DMS114 treated with DMSO at 0.1 percent for 48 hours (cell line): ENCODE data around the gene UST.
"Not testable (repeated sequence)": the region's sequence is repeated elsewhere in the genome, so short reads cannot be mapped to it uniquely, and the experiment has no call there.

Experiments used
- DNase-seq: peaks from one replicate; lab custom pipeline; 2025; ENCODE audit not compliant: unreplicated experiment; lab: John Stamatoyannopoulos, UW

UST gene

DNA sequence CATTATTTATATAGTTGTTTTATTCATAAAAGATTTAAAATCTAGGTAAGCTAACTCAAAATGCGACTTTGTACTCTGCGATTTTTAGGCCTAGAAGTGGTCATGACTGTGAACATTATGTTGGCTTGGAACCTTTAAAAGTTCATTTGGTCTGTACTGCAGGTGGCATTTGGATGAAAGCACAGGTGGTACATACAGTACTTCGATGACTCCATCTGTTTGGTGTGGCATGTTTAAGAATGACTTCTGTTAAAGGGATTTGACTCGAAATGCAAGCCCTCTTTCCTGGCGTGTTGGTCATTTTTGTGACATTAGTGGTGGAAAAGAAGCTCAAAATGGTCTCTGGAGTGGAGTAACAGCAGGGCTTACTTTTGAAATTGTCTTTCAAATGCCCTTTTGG, 118.1 kb downstream of the UST start:
- no peak for DNase-seq

DNA sequence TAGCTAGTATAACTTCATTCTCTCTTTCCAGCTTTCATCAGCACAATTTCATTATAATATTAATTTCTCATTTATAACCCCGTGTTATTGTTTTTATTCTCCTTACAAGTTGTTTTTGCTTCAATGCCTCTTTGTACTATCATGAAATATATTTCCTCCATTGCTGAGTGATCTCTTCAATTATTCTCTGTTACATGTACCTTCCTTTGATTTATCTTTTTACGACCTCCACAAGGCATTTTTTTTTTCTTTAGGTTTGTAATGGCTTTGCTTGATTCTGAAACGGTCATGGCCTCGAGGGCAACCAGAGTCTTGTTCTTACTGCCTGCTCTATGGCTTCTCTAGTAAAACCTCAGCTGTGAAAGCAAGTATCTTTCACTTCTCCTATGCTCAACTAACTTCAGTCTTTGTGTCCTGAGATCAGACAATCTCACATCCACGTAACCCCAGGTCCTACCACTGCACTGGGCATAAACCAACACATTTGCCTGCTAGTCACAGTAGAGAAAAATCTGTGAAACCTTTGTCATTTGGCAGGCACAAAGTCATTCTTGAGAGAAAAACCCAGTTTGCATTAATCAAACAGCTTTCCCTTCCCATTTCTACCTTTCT, 119.9 kb downstream of the UST start:
- no peak for DNase-seq

DNA sequence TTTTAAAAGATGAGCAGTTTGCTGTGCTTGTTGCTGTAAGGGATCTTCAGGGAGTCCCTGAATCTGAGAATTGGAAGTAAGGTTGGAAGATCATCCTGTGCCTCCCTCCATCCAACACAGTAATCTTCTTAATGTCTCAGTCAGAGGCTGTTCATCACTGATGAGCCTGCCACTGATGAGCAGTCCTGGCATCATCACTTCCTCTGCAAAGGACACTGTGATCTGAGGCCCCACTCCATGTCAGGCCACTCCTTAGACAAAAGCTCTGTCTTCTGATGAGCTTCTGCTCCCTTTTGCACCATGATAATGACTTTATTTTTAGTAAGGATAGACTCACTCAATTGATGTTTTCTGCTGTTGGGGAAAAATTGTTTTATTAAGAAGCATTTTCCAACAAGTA, 121.0 kb downstream of the UST start:
- no peak for DNase-seq

DNA sequence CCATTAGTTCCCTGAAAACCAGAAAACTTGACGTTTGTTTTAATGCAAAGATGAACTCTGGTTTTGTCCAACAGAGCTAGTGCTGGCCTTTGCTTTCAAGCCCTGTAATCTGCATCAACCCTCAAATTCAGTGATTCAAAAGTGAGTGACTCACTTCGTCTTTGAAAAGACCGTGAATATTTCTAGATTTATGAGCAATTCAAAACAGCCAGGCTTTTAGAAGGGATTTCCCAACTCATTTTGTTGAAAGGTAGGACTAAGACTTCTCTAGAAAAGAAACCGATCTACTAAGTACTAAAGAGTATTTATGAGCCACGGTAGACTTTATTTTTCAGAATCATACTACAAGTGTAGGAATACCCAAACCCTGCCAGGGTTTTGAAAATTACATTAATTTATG, 121.5 kb downstream of the UST start:
- DNase-seq = no peak

DNA sequence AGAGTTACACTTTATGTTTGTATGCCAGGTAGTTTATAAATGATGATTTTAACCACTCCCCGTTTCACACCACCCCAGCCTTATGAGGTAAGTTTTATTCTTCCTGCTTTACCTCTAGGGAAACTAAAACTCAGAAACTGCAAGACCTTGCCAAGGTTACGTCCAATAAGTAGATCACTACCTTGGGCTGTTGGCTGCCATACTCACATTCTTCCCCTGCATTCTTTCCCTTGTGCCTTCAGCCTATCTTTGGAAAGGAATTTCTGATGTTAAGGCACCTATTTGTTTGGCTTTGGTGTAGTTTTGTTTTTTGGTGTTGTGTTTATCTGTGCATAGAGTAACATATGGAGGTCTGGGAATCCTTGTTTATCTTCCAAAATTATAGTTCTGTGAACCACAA, 122.1 kb downstream of the UST start:
- DNase-seq = no peak

DNA sequence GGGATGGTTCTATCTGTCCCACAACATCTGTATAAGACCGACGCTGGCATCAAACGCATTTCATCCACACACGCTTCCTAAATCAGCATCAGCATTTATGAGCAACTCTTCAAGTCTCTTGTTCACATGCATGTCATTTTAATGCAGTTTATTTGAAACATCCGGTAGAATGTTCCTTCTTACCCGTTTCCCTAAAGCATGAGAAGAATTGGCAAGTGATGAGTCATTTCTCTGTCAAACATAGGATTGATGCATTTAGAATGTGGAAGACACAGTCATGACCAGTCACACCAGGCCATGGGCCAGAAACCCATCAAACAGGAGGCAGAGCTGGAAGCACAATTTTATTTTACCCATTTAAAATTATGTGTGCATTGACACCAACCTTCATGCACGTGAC, 122.8 kb downstream of the UST start:
- no peak for DNase-seq

DNA sequence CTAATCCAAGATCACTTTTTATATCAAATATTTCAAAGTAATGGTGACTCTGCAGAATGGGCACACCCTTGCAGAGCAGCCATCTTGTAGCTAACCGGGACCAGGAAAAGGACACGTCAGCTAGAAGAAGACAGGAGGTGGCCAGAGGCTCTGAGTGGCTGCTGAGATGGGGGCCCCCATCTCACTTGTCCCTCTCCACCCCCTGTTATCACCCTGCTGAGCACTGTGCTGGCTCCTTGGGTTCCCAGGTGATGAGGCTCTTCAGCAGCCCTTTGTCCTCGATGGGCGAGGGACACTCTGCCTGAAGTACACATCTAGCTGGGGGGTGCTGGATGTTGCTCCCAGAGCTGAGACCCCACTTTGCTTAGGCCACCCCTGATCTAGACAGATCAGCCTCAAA, 126.3 kb downstream of the UST start:
- DNase-seq = no peak

DNA sequence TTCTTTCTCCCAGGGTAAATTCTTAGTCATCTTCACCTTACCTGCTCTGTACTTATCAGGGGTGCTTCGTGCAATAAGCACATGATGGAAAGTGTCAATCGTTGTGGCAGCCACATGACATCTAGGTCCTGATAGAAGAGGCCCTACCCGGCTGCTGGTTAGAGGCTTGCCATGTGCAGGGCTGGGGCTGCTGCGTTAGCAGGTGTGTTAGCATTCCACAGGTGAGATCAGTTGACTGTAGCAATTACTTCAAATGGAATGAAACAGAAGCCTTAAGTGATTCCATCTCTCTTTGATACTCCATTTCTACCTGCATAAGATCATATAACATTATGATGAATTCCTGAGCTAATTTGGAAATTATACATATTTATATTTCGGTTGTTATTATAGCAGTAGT, 127.0 kb downstream of the UST start:
- no peak for DNase-seq

DNA sequence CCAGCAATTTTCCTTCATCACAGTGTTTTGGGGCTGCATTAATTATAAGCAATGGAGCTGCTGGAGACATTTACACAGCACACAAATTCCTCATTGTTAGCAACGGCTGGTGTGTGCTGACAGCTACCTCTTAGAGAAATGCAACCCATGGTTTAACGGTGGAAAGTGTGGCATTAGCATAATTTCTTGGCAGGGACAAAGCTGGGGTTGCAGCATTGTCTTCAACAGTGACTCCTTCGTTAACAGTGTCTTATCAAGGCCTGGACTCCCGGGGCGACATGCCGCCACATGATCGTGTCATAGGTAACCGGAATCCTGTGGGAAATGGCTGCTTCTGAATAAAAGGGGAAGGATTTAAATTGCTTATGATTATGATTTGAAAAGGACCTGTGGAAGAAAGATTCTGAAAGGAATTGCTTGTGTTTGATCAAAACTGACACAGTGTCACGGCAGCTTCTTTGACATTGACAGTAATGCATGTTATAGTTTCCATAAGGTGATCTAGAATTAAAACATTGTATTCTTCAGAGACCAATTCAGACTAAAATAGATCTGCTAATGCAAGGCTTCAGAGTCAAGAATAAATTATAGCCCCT, 128.0 kb downstream of the UST start:
- no peak for DNase-seq

DNA sequence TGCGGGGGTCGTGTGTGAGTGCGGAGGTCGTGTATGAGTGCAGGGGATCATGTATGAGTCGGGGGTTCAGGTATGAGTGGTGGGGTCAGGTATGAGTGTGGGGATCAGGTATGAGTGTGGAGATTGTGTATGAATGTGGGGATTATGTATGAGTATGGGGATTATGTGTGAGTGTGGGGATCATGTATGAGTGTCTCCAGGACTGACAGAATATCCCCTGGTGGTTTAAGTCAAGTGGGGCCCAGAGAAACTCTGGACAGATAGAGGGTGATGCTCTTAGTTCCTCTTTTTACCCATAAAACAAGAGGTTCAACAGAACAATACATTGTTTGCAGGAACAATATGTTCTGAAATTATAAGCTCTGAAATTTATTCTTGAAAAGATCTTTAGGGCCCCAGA, 131.9 kb downstream of the UST start:
- DNase-seq = no peak

DNA sequence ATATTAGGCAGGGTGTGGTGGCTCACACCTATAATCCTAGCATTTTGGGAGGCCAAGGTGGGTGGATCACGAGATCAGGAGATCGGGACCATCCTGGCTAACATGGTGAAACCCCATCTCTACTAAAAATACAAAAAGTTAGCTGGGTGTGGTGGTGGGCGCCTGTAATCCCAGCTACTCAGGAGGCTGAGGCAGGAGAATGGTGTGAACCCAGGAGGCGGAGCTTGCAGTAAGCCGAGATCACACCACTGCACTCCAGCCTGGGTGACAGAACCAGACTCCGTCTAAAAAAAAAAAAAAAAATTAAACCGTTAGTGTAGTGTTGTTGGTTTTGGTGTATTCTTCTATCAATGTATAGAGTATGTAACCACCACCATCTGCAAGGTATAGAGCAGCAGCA, 133.9 kb downstream of the UST start:
- DNase-seq = not testable (repeated sequence)

DNA sequence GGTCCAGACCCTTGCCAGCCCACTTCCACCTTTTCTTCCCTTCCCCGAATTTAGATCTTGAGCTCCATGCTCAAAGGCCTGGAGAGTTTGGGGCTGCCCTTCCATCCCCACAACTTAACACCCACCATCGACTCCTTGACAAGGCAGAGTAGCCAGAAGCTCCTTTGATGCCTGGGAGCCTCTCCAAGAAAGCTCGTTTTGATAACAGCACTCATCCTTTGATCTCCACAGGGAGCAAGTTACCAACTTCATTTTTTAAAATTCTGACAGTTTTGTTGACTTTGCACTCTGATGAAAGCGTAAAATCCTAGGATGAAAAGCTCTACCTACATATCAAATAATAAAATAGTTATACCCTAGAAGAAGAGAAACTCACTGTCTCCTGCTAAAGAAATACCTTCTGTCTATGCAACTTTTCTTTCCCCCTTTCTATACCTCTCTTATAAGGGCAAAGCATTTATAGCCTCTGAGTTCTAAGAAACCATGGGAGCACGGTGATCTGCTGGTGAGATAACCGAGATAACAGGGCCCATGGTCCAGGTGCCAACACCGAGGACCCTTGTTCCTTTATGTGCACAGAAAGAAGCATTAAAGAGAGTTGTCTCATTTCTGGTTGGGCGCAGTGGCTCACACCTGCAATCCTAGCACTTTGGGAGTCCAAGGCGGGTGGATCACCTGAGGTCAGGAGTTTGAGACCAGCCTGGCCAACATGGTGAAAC, 134.9 kb downstream of the UST start:
- no peak for DNase-seq

DNA sequence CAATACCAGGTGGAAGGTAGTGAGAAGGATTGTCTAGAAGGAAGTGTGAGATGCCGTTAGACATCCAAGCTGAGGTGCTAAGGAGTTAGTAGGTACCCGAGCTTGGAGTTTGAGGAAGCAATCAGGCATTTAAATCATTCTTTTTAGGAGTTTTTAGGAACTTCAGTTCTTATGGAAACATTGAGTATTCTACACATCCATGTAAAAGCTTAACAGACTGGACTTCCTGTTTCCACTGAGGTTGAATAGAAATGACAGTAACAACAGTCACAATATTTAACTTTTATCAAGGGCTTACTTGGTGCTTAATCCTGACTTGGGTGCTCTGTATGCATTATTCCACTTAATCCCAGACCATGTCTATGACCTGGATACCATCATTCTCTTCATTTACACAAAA, 136.4 kb downstream of the UST start:
- DNase-seq = no peak

DNA sequence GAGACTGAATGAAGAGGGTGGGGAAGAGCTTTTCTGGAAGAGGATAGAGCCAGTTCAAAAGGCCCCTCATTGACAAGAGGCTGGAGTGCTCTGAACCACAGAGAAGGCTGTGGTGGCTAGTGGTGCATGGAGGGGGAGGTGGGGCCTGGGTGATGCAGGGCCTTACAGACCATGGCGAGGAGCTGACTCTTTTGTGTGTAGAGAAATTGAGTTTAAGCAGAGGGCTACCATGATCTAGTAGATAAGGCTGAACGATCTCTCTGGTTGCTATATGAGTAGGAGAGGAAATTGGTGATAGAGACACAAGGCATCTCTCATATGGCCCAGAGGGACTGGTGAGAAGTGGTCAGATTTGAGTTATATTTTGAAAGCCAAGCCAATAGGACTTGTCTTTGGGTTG, 137.6 kb downstream of the UST start:
- no peak for DNase-seq

DNA sequence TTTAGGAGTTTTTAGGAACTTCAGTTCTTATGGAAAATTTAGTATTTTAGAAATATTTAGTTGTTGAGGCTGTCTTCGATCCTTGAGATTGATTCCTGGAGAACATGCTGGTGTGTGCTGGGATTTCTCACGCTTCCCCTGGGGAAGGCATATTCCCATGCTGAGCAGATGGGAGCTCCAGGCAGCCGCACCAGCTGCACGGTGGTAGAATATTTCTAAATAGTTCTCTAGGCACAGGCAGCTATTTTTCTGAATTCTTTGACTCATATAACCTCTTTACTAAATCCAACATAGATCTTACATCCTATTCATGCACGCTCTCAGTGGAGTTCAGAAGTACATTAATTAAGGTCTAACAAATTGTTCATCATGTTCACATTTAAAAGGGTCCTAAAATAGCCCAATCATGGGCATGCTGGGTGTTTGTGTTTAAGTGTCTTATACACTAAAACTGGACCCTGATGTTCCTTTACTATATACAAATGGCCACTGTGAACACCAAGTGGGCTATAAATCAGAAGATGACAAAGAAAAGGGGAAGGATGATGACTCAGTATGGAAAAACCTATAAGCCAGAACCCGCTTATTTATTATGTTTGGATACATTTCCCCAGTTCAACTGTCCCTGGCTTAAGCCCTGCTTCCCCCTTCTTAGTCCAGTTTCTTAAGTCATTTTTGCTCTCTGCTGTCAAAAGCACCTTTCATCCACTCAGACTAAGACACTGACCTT, 138.5 kb downstream of the UST start:
- DNase-seq = no peak

DNA sequence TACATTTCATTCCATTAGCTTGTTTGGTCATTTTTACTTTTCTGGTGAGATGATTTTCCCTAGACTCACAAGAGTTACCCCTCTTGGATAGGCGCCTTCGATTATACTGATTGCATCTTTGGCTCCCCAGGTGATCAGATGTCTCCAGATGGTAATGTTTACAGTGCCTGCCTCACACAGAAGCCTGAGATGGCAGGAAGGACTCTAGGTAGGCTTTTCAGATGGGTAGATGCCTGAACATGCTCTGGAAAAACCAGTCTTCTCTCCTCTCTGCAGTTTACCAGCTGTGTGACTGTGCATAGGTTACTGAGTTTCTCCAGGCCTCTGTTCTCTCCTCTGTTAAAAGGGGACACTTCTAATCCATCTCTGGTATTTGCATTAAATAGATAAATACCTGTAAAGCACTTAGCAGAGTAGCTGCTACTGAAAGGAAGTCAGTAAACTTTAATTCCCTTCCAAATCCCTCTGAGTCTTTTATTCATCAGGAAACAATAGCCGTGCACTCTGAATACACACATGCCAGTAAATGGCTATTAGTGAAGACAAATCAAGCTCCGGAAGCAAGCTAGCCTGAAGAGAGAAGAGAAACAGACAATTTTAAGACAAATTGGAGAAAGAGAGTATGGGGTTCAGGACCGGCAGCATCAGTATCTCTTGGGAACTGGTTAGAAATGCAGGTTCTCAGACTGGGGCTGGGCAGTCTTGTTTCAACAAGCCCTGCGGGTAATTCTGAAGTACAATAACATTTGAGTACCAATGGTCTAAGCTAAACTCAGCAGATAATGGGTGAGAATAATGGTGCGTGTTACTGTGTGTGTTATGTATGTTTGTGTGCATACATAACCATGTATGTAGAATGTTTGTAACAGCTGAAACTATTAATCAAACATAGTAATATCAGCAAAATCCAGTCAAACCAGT, 139.4 kb downstream of the UST start:
- DNase-seq = no peak

DNA sequence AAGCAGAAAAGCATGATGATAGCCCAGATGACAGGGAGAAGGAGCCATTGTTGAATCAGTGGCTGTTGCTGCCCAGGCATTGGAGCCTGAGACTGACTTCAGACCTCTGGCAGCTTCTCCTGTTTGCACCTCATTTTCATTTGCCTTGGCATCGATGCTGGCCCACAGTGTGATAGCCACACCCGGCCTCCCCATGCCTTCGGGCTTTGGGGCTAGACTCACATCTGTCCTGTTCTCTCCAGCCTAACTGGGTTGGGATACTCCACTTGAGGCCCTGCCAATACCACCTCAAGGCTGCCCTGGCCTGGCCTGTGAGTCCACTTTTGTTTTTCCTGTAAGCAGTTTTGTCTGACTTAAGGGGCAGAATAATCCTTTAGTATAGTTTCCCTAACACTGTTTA, 140.4 kb downstream of the UST start:
- DNase-seq = no peak

DNA sequence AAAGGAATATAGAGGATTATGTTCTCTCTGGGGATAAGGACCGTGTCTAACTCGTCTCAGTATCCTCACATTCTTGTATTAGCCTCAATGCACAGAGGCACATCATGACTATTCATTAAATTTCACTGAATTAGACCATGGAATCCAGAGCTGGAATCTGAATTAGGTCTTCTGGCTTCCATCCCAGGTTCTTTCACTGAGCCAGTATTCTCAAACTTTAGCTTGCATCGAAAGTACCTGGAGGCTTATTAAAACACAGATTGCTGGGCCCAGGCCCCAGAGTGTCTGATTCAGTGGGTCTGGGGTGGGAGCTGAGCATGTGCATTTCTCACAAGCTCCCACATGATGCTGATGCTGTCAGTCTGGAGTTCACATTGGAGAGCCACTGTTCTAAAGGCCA, 142.0 kb downstream of the UST start:
- no peak for DNase-seq

DNA sequence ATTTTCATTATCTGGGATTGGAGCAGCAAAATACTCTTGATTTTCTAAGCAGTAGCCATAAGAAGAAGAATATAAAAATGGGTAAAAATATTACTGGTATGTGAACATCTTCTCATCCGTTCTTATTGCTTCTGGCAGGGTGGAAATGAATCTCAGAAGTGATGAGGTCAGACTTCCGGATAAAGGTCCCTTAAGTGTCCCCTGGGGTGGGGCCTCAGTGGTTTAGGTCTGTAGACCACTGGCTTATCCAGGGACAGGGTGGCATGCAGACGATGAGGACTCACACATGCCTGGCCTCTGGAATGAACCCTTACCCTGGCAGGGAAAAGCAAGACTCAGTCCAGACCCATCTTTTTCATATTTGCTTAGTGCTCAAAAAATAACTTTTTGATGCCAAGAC, 143.3 kb downstream of the UST start:
- no peak for DNase-seq

DNA sequence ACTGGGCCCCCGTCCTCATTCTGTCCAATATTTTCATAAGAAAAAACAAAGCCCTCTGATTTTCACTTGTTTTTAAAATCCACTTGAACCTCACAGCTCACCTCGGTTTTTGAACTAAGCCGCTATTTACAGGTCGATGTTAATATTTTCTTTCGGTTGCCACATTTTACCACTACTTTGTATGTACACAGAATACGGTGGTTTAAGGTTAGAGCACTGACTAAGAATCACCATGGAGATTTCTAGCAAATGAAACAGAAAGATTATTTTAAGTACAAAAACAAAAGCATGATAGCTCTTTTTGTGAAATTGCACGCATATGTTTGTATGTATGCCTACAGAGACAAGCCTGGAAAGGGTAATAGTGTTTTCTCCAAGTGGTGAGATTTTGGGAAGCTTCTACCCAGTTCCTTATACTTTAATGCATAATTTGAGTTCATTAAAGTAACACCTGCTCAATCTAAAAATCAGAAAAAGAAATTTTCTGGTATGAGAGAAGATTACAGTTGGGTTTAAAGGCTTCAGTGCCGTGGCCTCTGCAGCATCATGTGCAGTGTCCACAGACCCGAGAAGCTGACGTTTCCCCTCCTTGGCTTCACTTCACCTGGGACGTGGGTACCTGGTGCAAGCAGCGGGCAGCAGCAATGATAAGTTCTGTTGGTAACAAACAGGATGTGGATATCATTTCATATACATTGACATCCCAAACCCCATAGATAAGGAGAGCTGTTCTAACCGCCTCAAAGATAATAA, 144.0 kb downstream of the UST start:
- no peak for DNase-seq
